ENCODE measurements around the gene SYT13.

SYT13 gene

GRCh38 chr11:45285250-45285828 lies 802 bp downstream of the SYT13 start:
- no peak overlapping the region for H3K27ac ChIP-seq
- ChIA-PET POLR2A (ENCODE audit: low non-redundant PET) (no interaction called here), CTCF (interaction anchor here (0.7 to 1.3 kb wide), 3 partner anchors 33 to 181 kb away, joined by 3 to 4 read pairs (median 3); no protein-coding TSS in a partner anchor)
- no peak for TF ChIP-seq CTCF (conservative IDR thresholded peaks at IDR 0.05; ENCODE audit: low read depth)
- no peak for DNase-seq (ENCODE audit: low spot score)

GRCh38 chr11:45282081-45282480 lies 4.1 kb downstream of the SYT13 start:
- TF ChIP-seq CTCF (conservative IDR thresholded peaks at IDR 0.05; ENCODE audit: low read depth): no peak
- ChIA-PET POLR2A (ENCODE audit: low non-redundant PET) (no interaction called here), CTCF (interaction anchor here (0.9 kb wide), 1 partner anchor 48 kb away, joined by 3 read pairs; no protein-coding TSS in a partner anchor)
- H3K27ac ChIP-seq: no peak overlapping the region
- DNase-seq (ENCODE audit: low spot score): no peak

GRCh38 chr11:45280449-45280848 lies 5.7 kb downstream of the SYT13 start:
- DNase-seq (ENCODE audit: low spot score): no peak
- no peak for TF ChIP-seq CTCF (conservative IDR thresholded peaks at IDR 0.05; ENCODE audit: low read depth)
- ChIA-PET CTCF (no interaction called here), POLR2A (ENCODE audit: low non-redundant PET) (no interaction called here)
- no peak overlapping the region for H3K27ac ChIP-seq

GRCh38 chr11:45279645-45280044 lies 6.5 kb downstream of the SYT13 start:
- no peak for DNase-seq (ENCODE audit: low spot score)
- H3K27ac ChIP-seq: no peak overlapping the region
- ChIA-PET POLR2A (ENCODE audit: low non-redundant PET) (no interaction called here), CTCF (no interaction called here)
- no peak for TF ChIP-seq CTCF (conservative IDR thresholded peaks at IDR 0.05; ENCODE audit: low read depth)

GRCh38 chr11:45278714-45279113 lies 7.4 kb downstream of the SYT13 start:
- H3K27ac ChIP-seq: no peak overlapping the region
- no peak for DNase-seq (ENCODE audit: low spot score)
- ChIA-PET CTCF (no interaction called here), POLR2A (ENCODE audit: low non-redundant PET) (no interaction called here)
- no peak for TF ChIP-seq CTCF (conservative IDR thresholded peaks at IDR 0.05; ENCODE audit: low read depth)

- POLR2A ChIA-PET (ENCODE audit: low non-redundant PET): no interaction called here
- TF ChIP-seq CTCF (conservative IDR thresholded peaks at IDR 0.05; ENCODE audit: low read depth): no peak
- H3K27ac ChIP-seq: no peak overlapping the region
- CTCF ChIA-PET: interaction anchor here (0.7 kb wide), 1 partner anchor 24 kb away, joined by 3 read pairs; no protein-coding TSS in a partner anchor
- no peak for DNase-seq (ENCODE audit: low spot score)
These were observed 10.3 kb downstream of the SYT13 start for GRCh38 chr11:45275828-45276227.
